Endothelial cell of umbilical vein (primary cell): Measurements from ENCODE around the gene RAB7A. TPM values are rescaled to one million over a fixed set of nuclear protein-coding genes. Genes with fewer than 3 reads are reported as not detected.

ENCODE experiments used
- BruUV-seq: library from RNA; stranded (reverse); fragments of 400-500 nt; replicated peaks from 2 replicates; lab custom pipeline; 2021; lab: Mats Ljungman, UMichigan
- CTCF ChIA-PET: fragments of 300-600, 350-600 bp; sonication (Branson Sonifier 250); formaldehyde crosslinking; loops from one replicate; lab custom pipeline; 2021; ENCODE audit warnings: antibody characterized with exemption, inconsistent platforms; lab: Charles Lee
- POLR2A ChIA-PET: fragments of 300-600, 350-600 bp; sonication (Branson Sonifier 250); formaldehyde crosslinking; loops from one replicate; lab custom pipeline; 2021; ENCODE audit warnings: antibody characterized with exemption, inconsistent platforms; lab: Charles Lee
- DNase-seq: peaks from one replicate; pipeline ENCODE4 v3.0.0-alpha.2; 2011; ENCODE audit warnings: low read depth, low spot score
- FAIRE-seq: peaks from 2 replicates; lab custom pipeline; 2011; peaks lifted over from hg19 to GRCh38; lab: Jason Lieb, UNC
- H2AFZ ChIP-seq: 2 replicates; pipeline ENCODE4 v1.6.0; 2012; ENCODE audit warnings: low read depth, low read length, control low read depth, inconsistent platforms
- H3K27ac ChIP-seq: 2 replicates; pipeline ENCODE4 v1.5.1; 2011; ENCODE audit warnings: low read depth, mild to moderate bottlenecking, control low read depth, low read length, moderate library complexity; ENCODE audit not compliant: insufficient read depth
- H3K27me3 ChIP-seq, 2 experiments: 2 replicates each; pipeline versions ENCODE4 v1.6.0 to v1.6.1; 2011; ENCODE audit warnings: low read length in 2 of 2, mixed read lengths in 1 of 2; ENCODE audit not compliant: control insufficient read depth in 2 of 2, insufficient read depth in 2 of 2
- H3K36me3 ChIP-seq, 2 experiments: 2 replicates in 1 of 2; 3 replicates in 1 of 2; pipeline ENCODE4 v1.5.1; 2011; ENCODE audit warnings: low read length in 2 of 2, mild to moderate bottlenecking in 1 of 2, moderate library complexity in 1 of 2; ENCODE audit not compliant: control insufficient read depth in 2 of 2, insufficient read depth in 2 of 2; ENCODE audit errors: extremely low read depth in 1 of 2
- H3K4me1 ChIP-seq: 3 replicates; pipeline ENCODE4 v1.5.1; 2011; ENCODE audit warnings: mild to moderate bottlenecking, low read length; ENCODE audit not compliant: control insufficient read depth, insufficient read depth; ENCODE audit errors: extremely low read depth
- H3K4me2 ChIP-seq: 2 replicates; pipeline ENCODE4 v1.6.1; 2011; ENCODE audit warnings: low read length, control low read depth, mixed read lengths; ENCODE audit not compliant: insufficient read depth
- H3K4me3 ChIP-seq, 3 experiments: fragments of 200-600 bp in 1 of 3; sonication (generic), shearing (Covaris generic) in 1 of 3; replicated peaks in 1 of 3; 2 replicates each; pipeline ENCODE4 v1.5.1; 2011 to 2016; ENCODE audit warnings: control low read depth in 3 of 3, low read length in 3 of 3, mild to moderate bottlenecking in 2 of 3, inconsistent platforms in 1 of 3, low read depth in 1 of 3, moderate library complexity in 1 of 3; ENCODE audit not compliant: insufficient read depth in 1 of 3
- H3K79me2 ChIP-seq: 2 replicates; pipeline ENCODE4 v1.6.0; 2012; ENCODE audit warnings: low read length, inconsistent platforms; ENCODE audit not compliant: control insufficient read depth, insufficient read depth
- H3K9ac ChIP-seq: replicated peaks from 2 replicates; pipeline ENCODE3; 2011; ENCODE audit warnings: low read length, control low read depth; ENCODE audit not compliant: insufficient read depth; ENCODE audit errors: extremely low read depth
- H3K9me1 ChIP-seq: replicated peaks from 3 replicates; pipeline ENCODE4 v1.6.0; 2011; ENCODE audit warnings: mild to moderate bottlenecking, low read length; ENCODE audit not compliant: control insufficient read depth, insufficient read depth; ENCODE audit errors: extremely low read depth
- H3K9me3 ChIP-seq: replicated peaks from 2 replicates; pipeline ENCODE4 v1.5.1; 2012; ENCODE audit warnings: low read length, inconsistent platforms; ENCODE audit not compliant: control insufficient read depth, insufficient read depth
- H4K20me1 ChIP-seq: replicated peaks from 2 replicates; pipeline ENCODE3; 2011; ENCODE audit warnings: mild to moderate bottlenecking, low read length; ENCODE audit not compliant: control insufficient read depth, insufficient read depth; ENCODE audit errors: extremely low read depth
- EZH2 ChIP-seq: IDR thresholded peaks from 2 replicates; pipeline ENCODE4 v1.6.1; 2012; ENCODE audit warnings: borderline replicate concordance, low read depth, mild to moderate bottlenecking, moderate library complexity, low read length, inconsistent platforms; ENCODE audit not compliant: severe bottlenecking
- FOS ChIP-seq: IDR thresholded peaks from 2 replicates; pipeline ENCODE4 v1.6.1; 2011; ENCODE audit warnings: mild to moderate bottlenecking, low read length, moderate library complexity, borderline replicate concordance; ENCODE audit not compliant: insufficient read depth
- GATA2 ChIP-seq: IDR thresholded peaks from 2 replicates; pipeline ENCODE4 v1.7.0; 2011; ENCODE audit warnings: low read depth, mild to moderate bottlenecking, moderate library complexity, mixed read lengths, low read length; ENCODE audit not compliant: insufficient read length, insufficient read depth
- JUN ChIP-seq: IDR thresholded peaks from 2 replicates; pipeline ENCODE4 v1.6.1; 2011; ENCODE audit warnings: borderline replicate concordance, low read depth; ENCODE audit not compliant: insufficient read length, insufficient read depth
- MYC ChIP-seq: IDR thresholded peaks from one replicate; pipeline ENCODE4 v1.6.1; 2011; ENCODE audit warnings: mild to moderate bottlenecking, low read depth, low read length
- POLR2A ChIP-seq: IDR thresholded peaks from 2 replicates; pipeline ENCODE4 v1.6.1; 2012; ENCODE audit warnings: low read depth, mild to moderate bottlenecking, control low read depth, low read length
- POLR2AphosphoS5 ChIP-seq: IDR thresholded peaks from 2 replicates; pipeline ENCODE4 v1.6.1; 2012; ENCODE audit warnings: low read depth, mild to moderate bottlenecking, control low read depth, low read length, moderate library complexity; ENCODE audit not compliant: insufficient read depth
- dilution Hi-C: fragments of 300-500 bp; cut with MboI; formaldehyde crosslinking; loops from one replicate; pipeline ENCODE4 v1.15.0; 2019; ENCODE audit warnings: low sequenced_read_pairs; ENCODE audit not compliant: extremely low pct_ligation_motif_present
- intact Hi-C: fragments of 100-400 bp; cut with micrococcal nuclease; formaldehyde crosslinking; loops from one replicate; pipeline ENCODE4 v1.10.0; 2022
- polyA plus RNA-seq, 4 experiments: library from polyadenylated mRNA; depleted of rRNA in 3 of 4; stranded (reverse) in 3 of 4; unstranded in 1 of 4; fragments of >200 nt; gene quantifications; 2 replicates each; pipeline versions ENCODE4 v1.2.1 to v1.2.3, GENCODE V29; 2011 to 2012; ENCODE audit warnings: missing spikeins in 1 of 4
- total RNA-seq: library from RNA; stranded (reverse); gene quantifications from 2 replicates; pipeline ENCODE4 v1.2.3, GENCODE V29; 2021
- TF ChIP-seq, protein P1 (sequence below): IDR thresholded peaks from 2 replicates; pipeline ENCODE4 v1.6.1; 2011; ENCODE audit not compliant: insufficient read depth, insufficient read length
- TF ChIP-seq, protein P2 (sequence below), 2 donors: IDR thresholded peaks; 1 replicate in 1 of 2; 2 replicates in 1 of 2; pipeline ENCODE4 v1.5.1; 2011; ENCODE audit warnings: low read length in 2 of 2, mild to moderate bottlenecking in 2 of 2, moderate library complexity in 2 of 2, control low read depth in 1 of 2, inconsistent platforms in 1 of 2, low read depth in 1 of 2; ENCODE audit not compliant: insufficient read depth in 1 of 2; ENCODE audit errors: extremely low read depth in 1 of 2

The RAB7A gene
- total and polyA plus RNA-seq, 2 donors (not counting 3 experiments of a cell fraction or from before 2014, with no cell fraction given): 243 to 262 TPM

DNA sequence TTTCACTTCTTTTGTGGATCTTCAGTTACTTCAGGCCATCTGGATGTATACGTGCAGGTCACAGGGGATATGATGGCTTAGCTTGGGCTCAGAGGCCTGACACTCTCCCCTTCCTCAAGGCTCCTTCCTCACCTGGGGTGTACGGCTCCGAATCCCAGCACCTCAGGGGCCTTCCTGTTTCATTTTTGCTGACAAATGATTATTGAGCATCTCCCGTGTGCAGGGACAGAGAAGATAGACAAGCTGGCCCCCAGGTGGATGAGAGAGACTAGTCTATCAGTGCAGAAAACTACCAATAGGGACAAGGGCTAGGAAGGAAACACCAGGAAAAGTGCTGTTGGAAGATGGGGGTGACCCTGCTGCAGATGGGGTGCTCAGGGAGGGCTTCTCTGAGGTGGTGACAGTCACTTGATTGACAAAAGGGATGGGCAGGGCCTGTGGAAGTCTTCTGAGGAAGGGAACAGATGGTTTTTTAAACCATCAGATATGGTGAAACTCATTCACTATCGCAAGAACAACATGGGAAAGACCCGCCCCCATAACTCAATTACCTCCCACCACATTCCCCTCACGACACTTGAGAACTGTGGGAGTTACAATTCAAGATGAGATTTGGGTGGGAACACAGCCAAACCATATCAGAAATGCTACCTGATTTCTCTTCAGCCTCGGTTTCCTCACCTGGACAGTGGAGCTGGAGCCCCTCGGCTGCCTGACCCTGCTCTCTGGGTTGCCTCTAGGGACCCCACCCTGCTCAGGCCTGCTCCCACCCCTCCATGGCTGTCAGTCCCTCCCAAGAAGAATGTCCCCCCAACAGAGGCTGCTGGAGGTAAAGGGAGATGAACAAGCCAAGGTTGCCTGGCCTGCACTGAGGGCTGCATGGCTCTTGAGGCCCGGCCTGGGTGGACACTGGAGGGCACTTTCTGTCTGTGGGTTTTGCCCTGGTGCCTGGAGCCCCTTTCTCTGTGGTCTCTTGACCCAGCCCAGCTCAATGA lies 116.2 kb downstream of the RAB7A start:
- no peaks in the 10 kb centered on the region for H3K36me3 ChIP-seq
- CTCF ChIA-PET: no interaction called here
- TF ChIP-seq, protein P1, sequence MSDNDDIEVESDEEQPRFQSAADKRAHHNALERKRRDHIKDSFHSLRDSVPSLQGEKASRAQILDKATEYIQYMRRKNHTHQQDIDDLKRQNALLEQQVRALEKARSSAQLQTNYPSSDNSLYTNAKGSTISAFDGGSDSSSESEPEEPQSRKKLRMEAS: no peak
- TF ChIP-seq, protein P2, sequence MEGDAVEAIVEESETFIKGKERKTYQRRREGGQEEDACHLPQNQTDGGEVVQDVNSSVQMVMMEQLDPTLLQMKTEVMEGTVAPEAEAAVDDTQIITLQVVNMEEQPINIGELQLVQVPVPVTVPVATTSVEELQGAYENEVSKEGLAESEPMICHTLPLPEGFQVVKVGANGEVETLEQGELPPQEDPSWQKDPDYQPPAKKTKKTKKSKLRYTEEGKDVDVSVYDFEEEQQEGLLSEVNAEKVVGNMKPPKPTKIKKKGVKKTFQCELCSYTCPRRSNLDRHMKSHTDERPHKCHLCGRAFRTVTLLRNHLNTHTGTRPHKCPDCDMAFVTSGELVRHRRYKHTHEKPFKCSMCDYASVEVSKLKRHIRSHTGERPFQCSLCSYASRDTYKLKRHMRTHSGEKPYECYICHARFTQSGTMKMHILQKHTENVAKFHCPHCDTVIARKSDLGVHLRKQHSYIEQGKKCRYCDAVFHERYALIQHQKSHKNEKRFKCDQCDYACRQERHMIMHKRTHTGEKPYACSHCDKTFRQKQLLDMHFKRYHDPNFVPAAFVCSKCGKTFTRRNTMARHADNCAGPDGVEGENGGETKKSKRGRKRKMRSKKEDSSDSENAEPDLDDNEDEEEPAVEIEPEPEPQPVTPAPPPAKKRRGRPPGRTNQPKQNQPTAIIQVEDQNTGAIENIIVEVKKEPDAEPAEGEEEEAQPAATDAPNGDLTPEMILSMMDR (IDR thresholded peaks at IDR 0.05; ENCODE audit: extremely low read depth in 1 of 2, insufficient read depth in 1 of 2, low read depth in 1 of 2, low read length in 2 of 2): no peak
- TF ChIP-seq GATA2 (no peak), FOS (no peak), EZH2 (no peak), POLR2AphosphoS5 (no peak), POLR2A (no peak), JUN (no peak), MYC (no peak)
- FAIRE-seq: no peak
- no peak overlapping the region for H3K4me2 ChIP-seq
- BruUV-seq: no TSS peak
- H3K9me3 ChIP-seq: no peaks in the 10 kb centered on the region
- H3K79me2 ChIP-seq: no peaks in the 10 kb centered on the region
- DNase-seq: no peak
- peaks cover 4% of the 10 kb centered on the region for H3K4me1 ChIP-seq
- no peak overlapping the region for H3K27ac ChIP-seq
- POLR2A ChIA-PET: no interaction called here
- no peak overlapping the region for H3K4me3 ChIP-seq
- no peaks in the 10 kb centered on the region for H4K20me1 ChIP-seq
- intact Hi-C loops: no loop called here
- H3K9ac ChIP-seq: no peak overlapping the region
- dilution Hi-C loops: no loop called here
- no peak overlapping the region for H2AFZ ChIP-seq
- H3K27me3 ChIP-seq: no peaks in the 10 kb centered on the region
- H3K9me1 ChIP-seq: no peaks in the 10 kb centered on the region
